Hematopoietic multipotent progenitor cell (in vitro differentiated cells): ENCODE results near the gene COL21A1. TPM values are rescaled to one million over a fixed set of nuclear protein-coding genes. Genes with fewer than 3 reads are reported as not detected.
A peak's percentile ranks its signal among the peaks of the same experiment; 100 is the strongest.
"Not testable (repeated sequence)": the region's sequence is repeated elsewhere in the genome, so short reads cannot be mapped to it uniquely, and the experiment has no call there.

Experiments used
- DNase-seq, 3 donors: peaks; one replicate each; pipeline ENCODE4 v3.0.0-alpha.2; 2011 to 2015; ENCODE audit warnings: low read depth in 2 of 3, low spot score in 2 of 3
- small RNA-seq: library from RNA; depleted of rRNA; stranded (forward); fragments of <200 nt; gene quantifications from one replicate; pipeline ENCODE3, GENCODE V24; 2012
- total RNA-seq: library from RNA; depleted of rRNA; stranded (reverse); fragments of >200 nt; gene quantifications from one replicate; pipeline ENCODE4 v1.2.3, GENCODE V29; 2012

The COL21A1 gene
- total RNA-seq, 1 donor = not detected

DNA sequence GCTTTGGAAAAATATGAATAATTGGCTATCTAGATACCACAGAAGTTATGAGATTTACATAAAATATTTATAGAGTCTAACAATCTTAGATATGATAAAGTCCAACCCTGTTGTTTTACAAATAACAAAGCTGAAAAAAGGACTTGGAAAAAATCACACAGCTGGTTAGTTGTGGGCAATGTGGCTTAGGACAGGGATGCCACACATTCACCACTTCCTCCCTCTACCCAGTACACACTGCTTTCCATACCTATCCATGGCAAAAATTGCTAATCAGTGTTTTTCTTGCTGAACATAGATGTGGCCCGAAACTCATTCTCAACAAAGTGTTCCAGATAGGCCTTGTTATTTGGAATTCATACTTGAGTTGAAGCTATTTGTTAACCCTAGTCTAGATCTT is 224.7 kb downstream of the COL21A1 start:
- peak in 1 of 3 donors; percentile 28 for DNase-seq

DNA sequence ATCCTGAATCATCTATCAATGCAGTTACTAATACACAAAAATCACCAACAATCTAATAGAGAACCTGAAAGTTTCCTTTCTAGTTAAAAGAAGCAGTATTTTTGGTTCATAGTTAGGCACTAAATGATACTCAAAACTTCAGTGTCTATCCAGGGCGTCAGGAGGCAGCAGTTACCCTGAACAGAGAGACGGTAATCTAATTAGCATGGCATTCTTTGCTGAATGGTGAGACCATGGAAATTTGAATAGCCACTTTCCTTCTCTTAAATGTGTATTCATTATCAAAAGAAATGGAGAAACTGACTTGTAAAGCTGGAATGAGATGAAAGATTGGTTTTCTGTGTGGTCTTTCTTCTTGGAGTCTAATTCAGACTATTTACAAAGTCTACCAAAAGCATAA is 225.4 kb downstream of the COL21A1 start:
- no peak for DNase-seq

GRCh38 chr6:56019973-56020372 is 227.4 kb downstream of the COL21A1 start:
- DNase-seq = no peak

DNA sequence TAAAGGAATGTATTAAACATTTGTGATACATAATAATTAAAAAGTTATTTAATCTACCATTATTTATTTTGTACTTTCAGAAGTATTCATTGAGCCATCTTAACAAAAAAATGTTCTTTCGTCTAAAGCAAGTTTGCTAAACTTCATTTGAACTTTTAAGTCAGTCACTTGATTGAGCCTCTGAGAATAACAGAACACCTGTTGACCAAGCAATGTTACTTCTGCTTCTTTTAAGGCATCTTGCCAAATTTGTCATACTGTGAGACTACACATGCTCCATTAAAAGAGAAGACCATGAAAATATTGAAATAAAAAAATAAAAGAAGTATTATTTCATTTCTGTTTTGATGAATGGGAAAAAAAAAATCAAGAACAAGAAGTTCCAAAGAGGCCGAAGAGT is 230.2 kb downstream of the COL21A1 start:
- DNase-seq = peak in 2 of 3 donors; percentile 22 to 78

GRCh38 chr6:56014039-56014438 is 233.3 kb downstream of the COL21A1 start:
- DNase-seq = not testable (repeated sequence)

DNA sequence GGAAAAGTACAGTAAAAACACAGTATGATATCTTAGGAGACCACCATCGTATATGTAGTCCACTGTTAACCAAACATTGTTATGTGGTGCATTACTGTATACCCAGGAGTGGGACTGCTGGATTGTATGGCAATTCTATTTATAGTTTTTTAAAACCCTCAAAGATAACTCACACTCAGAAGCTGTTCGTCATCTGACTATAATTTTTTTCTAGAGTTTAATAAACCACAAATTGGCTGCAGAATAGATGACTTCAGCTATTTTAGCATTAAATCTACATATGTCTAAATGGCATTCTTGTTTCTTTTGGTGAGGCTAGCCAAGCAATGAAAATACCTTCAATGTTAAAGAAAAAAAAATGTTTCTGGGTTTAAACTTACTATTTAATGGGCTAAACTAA is 237.7 kb downstream of the COL21A1 start:
- no peak for DNase-seq

Small RNA genes lying within 50 kb of the gene (small RNA-seq; reads per million reads assigned to genes)
- not detected for gene DHFRP6
